HG03378 (cell line): ENCODE measurements around the gene NCR3LG1.

ENCODE experiments used
- ATAC-seq: cut with Tn5 transposase; IDR thresholded peaks from one replicate; pipeline ENCODE4 v1.9.1; 2021; ENCODE audit warnings: mild to moderate bottlenecking, moderate library complexity; ENCODE audit not compliant: unreplicated experiment

The NCR3LG1 gene

GRCh38 chr11:17391493-17392355 is 40.1 kb downstream of the NCR3LG1 start:
- ATAC-seq, result no peak

GRCh38 chr11:17392872-17393271 is 41.3 kb downstream of the NCR3LG1 start:
- no peak for ATAC-seq

GRCh38 chr11:17393472-17393871 is 41.9 kb downstream of the NCR3LG1 start:
- ATAC-seq, result no peak

GRCh38 chr11:17394743-17395390 is 43.3 kb downstream of the NCR3LG1 start:
- no peak for ATAC-seq

- no peak for ATAC-seq
Observed at GRCh38 chr11:17395554-17395961, 44.0 kb downstream of the NCR3LG1 start.

- ATAC-seq, result no peak
Observed at GRCh38 chr11:17395978-17396377, 44.4 kb downstream of the NCR3LG1 start.

- ATAC-seq, result no peak
Observed at GRCh38 chr11:17396598-17397310, 45.2 kb downstream of the NCR3LG1 start.

DNA sequence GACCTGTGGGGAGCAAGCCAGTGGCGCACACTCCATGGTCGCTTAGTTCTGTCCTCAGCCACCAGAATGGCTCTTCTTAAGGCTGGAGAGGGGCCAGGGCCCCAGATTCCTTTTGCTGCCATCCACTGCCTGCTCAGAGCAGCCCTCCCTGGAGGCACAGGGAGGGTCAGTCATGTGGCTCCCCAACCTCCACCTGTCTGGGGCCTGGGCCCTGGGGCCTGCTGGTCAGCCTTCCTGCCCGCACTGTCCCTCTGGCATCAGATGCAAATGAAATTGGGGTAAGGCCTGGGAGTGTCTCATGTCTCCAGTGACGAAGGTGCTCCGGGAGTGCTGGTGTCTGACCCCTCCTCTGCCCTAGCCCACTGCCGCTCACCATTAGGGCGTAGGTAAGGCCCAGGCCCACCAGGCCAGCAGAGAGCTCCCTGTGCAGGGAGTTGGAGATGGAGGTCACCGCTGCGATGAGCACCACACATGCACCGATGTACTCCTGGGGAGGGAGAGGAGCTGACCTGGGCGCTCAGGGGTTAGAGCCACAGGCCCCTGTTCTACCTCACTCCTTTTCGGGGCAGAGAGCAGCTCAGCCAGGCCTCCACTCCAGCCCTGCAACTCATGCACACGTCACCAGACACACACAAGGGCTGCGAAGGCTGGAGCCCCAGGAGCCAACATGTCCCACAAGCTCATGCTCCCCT is 45.9 kb downstream of the NCR3LG1 start:
- ATAC-seq, result no peak

DNA sequence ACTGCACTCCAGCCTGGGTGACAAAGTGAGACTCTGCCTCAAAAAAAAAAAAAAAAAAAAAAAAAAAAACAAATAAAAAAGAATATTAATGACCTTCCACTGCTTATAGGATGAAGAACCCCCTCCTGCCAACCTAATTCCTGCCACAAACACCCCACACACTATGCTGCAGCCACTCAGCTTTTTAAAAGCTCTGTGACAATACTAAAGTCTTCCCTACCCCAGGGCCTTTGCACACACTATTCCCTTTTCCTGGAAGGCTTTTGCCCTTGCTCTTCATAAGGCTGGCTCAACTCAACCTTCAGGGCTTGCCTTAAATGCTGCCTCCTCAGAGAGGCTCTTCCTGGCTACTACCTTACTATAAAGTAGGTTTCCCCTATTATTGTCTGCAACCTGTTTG is 47.6 kb downstream of the NCR3LG1 start:
- no peak for ATAC-seq

DNA sequence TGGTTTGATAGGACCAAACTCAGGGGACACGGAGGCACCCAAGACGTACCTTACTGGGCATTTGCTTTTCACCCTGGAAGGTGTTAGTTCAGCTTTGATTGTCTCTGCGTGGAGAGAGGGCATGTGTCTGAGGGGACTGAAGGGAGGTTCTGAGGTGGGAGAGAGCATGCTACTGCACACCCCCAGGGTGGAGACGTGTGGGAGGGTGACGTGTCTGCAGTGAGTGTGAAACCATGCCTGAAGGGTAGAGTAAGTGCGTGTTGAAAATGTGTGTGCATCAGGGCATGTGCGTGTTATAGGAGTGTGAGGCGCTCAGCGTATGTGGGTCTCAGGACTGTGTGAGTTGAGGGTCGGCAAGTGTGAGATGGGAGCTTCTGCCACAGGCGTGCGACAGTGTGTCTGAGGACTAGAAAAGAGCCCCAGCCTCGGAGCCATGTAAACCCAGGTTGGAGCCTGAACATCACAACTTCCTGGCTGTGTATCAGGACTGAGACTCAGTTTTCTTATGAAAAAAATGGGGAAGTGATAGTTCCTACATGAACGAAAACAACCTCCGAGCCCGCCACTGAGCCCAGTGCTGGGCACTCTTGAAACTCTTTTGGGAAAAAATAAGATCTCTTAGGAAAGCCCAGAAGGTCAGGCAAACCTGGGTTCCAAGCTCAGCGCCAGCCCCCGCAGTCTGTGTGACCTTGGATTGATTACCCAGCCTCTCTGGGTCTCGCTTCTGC is 48.6 kb downstream of the NCR3LG1 start:
- ATAC-seq, result no peak

GRCh38 chr11:17401316-17401715 is 49.7 kb downstream of the NCR3LG1 start:
- no peak for ATAC-seq

DNA sequence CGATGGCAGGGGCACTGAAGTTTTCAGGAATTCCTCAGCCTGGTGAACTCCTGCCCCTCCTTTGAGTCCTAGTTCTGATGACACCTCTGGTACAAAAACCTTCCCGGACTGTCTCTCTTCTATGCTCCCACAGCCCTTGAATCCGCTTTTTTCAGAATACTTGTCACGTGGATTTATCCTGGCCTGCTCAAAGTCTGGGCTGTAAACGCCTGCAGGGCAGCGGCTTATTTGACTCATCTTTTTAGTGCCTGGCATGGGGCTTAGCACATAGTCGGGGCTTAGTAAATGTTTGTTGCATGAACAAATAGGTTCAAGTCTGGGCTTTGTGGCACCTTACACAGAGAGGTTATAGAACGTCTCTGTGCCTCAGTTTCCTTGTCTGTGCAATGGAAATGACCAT is 50.2 kb downstream of the NCR3LG1 start:
- ATAC-seq, result no peak

DNA sequence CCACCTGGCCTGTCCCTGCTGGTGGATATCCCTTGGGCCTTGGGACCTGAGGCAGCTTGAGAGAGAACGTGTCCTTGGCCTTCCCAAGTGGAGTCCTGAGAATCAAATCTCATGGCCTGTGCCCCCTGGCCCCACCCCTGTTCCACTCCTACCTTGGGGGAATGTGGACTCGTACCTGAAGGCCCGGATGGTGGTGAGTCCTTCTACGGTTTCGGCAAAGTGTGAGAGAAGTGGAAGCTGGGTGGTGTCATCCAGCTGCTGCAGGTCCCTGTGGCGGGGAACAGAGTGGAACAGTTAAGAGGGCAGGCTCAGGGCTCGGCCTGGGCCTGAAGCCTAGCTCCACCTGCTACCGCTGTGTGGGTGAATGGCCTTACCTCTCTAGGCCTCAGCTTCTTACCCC is 50.9 kb downstream of the NCR3LG1 start:
- ATAC-seq, result no peak

DNA sequence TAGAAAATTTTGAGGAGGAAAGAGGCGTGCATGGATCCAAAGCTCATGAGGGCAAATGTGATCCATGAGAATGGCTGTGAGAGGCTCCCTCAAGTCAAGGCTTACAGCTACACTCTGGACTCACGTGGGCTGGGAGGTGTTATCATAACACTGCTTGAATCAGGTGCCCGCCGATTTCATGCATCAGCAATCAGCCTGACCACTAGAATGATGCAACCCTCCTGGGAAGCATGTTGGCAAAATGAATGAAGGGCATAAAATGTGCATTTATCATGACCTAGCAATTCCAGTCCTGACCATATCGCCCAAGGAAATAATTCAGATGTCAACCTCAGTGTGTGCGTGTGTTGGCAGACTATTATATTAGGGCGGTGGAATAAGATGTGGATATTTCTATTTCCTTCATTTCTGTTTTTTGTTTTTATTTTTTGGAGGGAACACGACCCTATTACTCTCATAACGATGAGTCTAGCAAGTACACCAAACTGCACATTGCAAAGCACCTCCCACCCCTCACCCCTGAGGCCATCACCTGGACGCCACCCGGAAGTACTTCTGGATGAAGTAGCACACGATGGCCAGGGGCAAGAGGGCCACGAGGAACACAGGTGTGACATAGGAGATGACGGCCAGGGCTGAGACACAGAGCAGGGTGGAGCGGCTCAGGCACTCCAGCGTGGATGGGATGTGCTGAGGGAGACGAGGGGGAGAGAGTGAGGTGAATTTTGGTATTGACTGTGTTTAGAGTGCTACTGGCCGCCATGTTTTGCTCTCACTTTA is 52.6 kb downstream of the NCR3LG1 start:
- ATAC-seq, result no peak

DNA sequence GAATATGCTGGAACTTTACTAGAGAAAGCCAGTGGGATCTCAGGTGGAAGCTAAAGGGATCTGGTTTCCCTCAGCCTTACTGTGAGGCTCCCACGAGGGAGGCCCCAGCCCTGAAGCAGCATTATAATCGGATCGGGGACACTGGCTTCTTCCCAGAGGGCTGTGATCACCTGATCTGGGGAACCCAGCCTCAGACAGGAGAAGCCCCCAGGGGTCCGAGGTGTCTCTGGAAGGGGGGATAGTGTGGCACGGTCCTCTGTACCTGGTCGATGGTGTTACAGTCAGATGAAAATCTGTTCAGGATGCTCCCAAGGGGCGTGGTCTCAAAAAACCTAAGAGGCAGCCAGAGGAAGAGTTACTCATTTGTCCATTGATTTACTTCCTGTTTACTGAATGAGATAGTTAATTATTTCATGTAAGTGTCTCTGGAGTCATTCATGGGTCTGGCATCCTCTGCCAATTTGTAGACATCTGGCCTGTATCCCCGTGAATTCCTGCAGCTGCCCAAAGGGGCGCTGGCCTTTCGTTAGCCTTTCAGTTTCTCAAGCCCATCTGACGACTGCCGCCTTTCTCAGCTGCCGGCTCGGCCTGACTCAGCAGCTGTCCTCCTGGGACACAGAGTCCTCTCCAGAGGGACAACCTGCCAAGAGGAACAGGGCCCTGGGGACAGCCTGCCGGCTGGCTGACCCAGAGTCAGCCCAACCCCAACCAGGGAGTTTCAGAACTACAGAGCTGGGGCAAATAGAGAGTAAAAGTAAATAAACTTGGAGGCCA is 53.8 kb downstream of the NCR3LG1 start:
- no peak for ATAC-seq

- no peak for ATAC-seq
Observed at GRCh38 chr11:17406082-17406817, 54.6 kb downstream of the NCR3LG1 start.

GRCh38 chr11:17406818-17407149 is 55.2 kb downstream of the NCR3LG1 start:
- ATAC-seq, result no peak

GRCh38 chr11:17407575-17407974 is 56.0 kb downstream of the NCR3LG1 start:
- no peak for ATAC-seq
